Measurements from ENCODE around the gene LBX1.

LBX1 gene

GRCh38 chr10:101189461-101190401, 39.5 kb downstream of the LBX1 start:
- ChIA-PET CTCF (interaction anchor here (0.6 to 1.6 kb wide), 3 partner anchors 24 to 917 kb away, joined by 4 to 8 read pairs (median 4); no protein-coding TSS in a partner anchor), POLR2A (ENCODE audit: low non-redundant PET) (no interaction called here)
- TF ChIP-seq CTCF (conservative IDR thresholded peaks at IDR 0.05; ENCODE audit: low read depth), result no peak
- no peak overlapping the region for H3K27ac ChIP-seq
- no peak for DNase-seq (ENCODE audit: low spot score)

- ChIA-PET POLR2A (ENCODE audit: low non-redundant PET) (no interaction called here), CTCF (no interaction called here)
- TF ChIP-seq CTCF (conservative IDR thresholded peaks at IDR 0.05; ENCODE audit: low read depth), result no peak
- DNase-seq (ENCODE audit: low spot score), result no peak
- H3K27ac ChIP-seq, result no peak overlapping the region
Observed at GRCh38 chr10:101188942-101189341, 40.3 kb downstream of the LBX1 start.

GRCh38 chr10:101183458-101184183, 45.6 kb downstream of the LBX1 start:
- TF ChIP-seq CTCF (conservative IDR thresholded peaks at IDR 0.05; ENCODE audit: low read depth), result no peak
- no peak overlapping the region for H3K27ac ChIP-seq
- POLR2A ChIA-PET (ENCODE audit: low non-redundant PET), result no interaction called here
- no peak for DNase-seq (ENCODE audit: low spot score)
- CTCF ChIA-PET, result interaction anchor here (0.6 kb wide), 1 partner anchor 15 kb away, joined by 5 read pairs; no protein-coding TSS in a partner anchor

- no peak overlapping the region for H3K27ac ChIP-seq
- ChIA-PET POLR2A (ENCODE audit: low non-redundant PET) (no interaction called here), CTCF (no interaction called here)
- no peak for DNase-seq (ENCODE audit: low spot score)
- no peak for TF ChIP-seq CTCF (conservative IDR thresholded peaks at IDR 0.05; ENCODE audit: low read depth)
Observed at GRCh38 chr10:101182936-101183335, 46.3 kb downstream of the LBX1 start.
